ENCODE data around the gene PPP2R5C.

PPP2R5C gene

GRCh38 chr14:101953151-101953550, 191.6 kb downstream of the PPP2R5C start:
- DNase-seq (ENCODE audit: low read depth, low spot score): no peak
- H3K4me3 ChIP-seq: no peak overlapping the region

DNA sequence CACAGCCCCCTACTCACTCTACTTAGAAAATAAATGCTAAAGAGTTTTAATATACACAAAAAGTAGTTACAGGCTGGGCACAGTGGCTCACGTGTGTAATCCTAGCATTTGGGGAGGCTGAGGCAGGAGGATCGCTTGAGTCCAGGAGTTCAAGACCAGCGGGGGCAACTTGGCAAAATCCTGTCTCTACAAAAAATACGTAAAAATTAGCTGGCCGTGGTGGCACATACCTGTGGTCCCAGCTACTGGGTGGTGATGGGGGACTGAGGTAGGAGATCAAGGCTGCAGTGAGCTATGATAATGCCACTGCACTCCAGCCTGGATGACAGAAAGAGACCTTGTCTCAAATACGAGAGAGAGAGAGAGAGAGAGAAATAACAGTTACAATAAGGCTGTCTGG, 193.0 kb downstream of the PPP2R5C start:
- H3K36me3 ChIP-seq (ENCODE audit: insufficient read depth, low read length): no peaks in the 10 kb centered on the region
- TF ChIP-seq EZH2 (IDR thresholded peaks at IDR 0.05): no peak
- TF ChIP-seq POLR2AphosphoS5 (IDR thresholded peaks at IDR 0.05; ENCODE audit: borderline replicate concordance, low read depth, low read length): no peak
- no peaks in the 10 kb centered on the region for H3K9me3 ChIP-seq (ENCODE audit: low read depth, low read length)

More at GRCh38 chr14:101953151-101953550, 191.6 kb downstream of the PPP2R5C start:
- Histone ChIP-seq H3K36me3 (ENCODE audit: insufficient read depth, low read length) (no peaks in the 10 kb centered on the region), H3K27ac (no peak overlapping the region), H3K9me3 (ENCODE audit: low read depth, low read length) (no peaks in the 10 kb centered on the region), H3K9ac (ENCODE audit: insufficient read length) (no peak overlapping the region)
- no peak for TF ChIP-seq POLR2AphosphoS5 (IDR thresholded peaks at IDR 0.05; ENCODE audit: borderline replicate concordance, low read depth, low read length)

DNA sequence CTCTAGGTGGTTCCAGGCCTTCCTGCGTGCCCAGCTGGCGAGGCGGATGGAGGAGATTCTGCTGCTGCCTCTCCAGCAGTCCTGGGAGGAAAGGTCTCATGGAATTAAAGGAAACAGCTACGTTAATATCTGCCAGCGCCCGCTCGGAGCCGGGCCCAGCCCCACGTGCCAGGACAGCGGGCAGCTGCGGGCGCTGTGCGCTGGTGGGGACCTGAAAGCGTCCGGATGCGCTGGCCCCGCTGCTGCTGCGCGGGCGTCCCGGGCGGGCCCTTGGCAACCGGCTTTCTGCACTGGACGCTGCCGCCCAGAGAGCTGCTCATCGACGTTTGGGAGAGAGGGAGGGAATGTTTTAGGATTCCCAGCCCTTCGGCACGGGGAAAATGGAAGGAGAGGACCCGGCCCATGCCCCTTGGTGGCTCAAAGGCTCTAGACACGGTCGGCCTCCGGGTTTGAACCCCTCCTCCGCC, 194.2 kb downstream of the PPP2R5C start:
- H3K36me3 ChIP-seq (ENCODE audit: insufficient read depth, low read length): no peaks in the 10 kb centered on the region
- H3K9ac ChIP-seq (ENCODE audit: insufficient read length): no peak overlapping the region
- TF ChIP-seq FOXP2 (optimal IDR thresholded peaks at IDR 0.05; ENCODE audit: control extremely low read depth, extremely low read length, insufficient read depth): no peak
- no peak for TF ChIP-seq POLR2AphosphoS5 (IDR thresholded peaks at IDR 0.05; ENCODE audit: borderline replicate concordance, low read depth, low read length)
- no peak for TF ChIP-seq EZH2 (IDR thresholded peaks at IDR 0.05)
- no peak overlapping the region for H3K4me3 ChIP-seq
- no peaks in the 10 kb centered on the region for H3K9me3 ChIP-seq (ENCODE audit: low read depth, low read length)
- no peak overlapping the region for H3K27ac ChIP-seq
- no peak for DNase-seq (ENCODE audit: low read depth, low spot score)

More for the DNA sequence above, 193.0 kb downstream of the PPP2R5C start:
- H3K27ac ChIP-seq: no peak overlapping the region
- no peak overlapping the region for H3K4me3 ChIP-seq
- H3K9ac ChIP-seq (ENCODE audit: insufficient read length): no peak overlapping the region
- DNase-seq (ENCODE audit: low read depth, low spot score): no peak

DNA sequence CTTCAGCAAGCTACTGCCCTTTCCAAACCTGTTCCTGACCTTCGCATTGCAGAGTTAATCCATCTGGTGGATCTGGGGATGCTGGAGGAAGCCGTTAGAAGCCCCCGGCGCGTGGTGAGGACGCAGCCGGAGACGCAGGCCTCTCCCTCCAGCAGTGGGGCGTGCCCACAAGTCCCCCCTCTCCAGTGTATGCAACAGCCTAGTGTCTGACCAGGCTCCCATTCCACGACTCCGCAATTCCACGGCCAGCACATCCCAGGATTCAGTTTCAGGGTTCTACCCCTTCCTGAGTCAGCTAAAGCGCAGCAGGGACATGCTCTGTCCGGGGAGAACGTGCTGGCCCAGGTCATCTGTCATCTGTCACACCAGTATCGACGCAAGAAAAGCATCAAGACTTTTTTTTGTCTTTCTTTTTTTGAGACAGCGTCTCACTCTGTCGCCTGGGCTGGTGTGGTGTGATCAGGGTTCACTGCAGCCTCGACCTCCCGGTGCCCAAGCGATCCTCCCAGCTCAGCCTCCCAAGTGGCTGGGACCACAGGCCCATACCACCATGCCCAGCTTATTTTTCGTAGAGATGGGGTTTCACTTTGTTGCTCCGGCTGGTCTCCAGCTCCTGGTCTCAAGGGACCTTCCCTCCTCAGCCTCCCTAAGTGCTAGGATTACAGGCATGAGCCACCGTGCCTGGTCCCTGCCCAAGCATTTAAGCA, 194.8 kb downstream of the PPP2R5C start:
- DNase-seq (ENCODE audit: low read depth, low spot score): no peak
- Histone ChIP-seq H3K9ac (ENCODE audit: insufficient read length) (no peak overlapping the region), H3K9me3 (ENCODE audit: low read depth, low read length) (no peaks in the 10 kb centered on the region), H3K4me3 (no peak overlapping the region), H3K36me3 (ENCODE audit: insufficient read depth, low read length) (no peaks in the 10 kb centered on the region), H3K27ac (no peak overlapping the region)
- TF ChIP-seq POLR2AphosphoS5 (IDR thresholded peaks at IDR 0.05; ENCODE audit: borderline replicate concordance, low read depth, low read length) (no peak), FOXP2 (optimal IDR thresholded peaks at IDR 0.05; ENCODE audit: control extremely low read depth, extremely low read length, insufficient read depth) (no peak), EZH2 (IDR thresholded peaks at IDR 0.05) (no peak)

GRCh38 chr14:101957406-101958234, 196.1 kb downstream of the PPP2R5C start:
- no peak overlapping the region for H3K9ac ChIP-seq (ENCODE audit: insufficient read length)
- no peak overlapping the region for H3K27ac ChIP-seq
- no peak overlapping the region for H3K4me3 ChIP-seq
- H3K9me3 ChIP-seq (ENCODE audit: low read depth, low read length): no peaks in the 10 kb centered on the region
- TF ChIP-seq FOXP2 (optimal IDR thresholded peaks at IDR 0.05; ENCODE audit: control extremely low read depth, extremely low read length, insufficient read depth) (no peak), EZH2 (IDR thresholded peaks at IDR 0.05) (no peak), POLR2AphosphoS5 (IDR thresholded peaks at IDR 0.05; ENCODE audit: borderline replicate concordance, low read depth, low read length) (no peak)
- H3K36me3 ChIP-seq (ENCODE audit: insufficient read depth, low read length): no peaks in the 10 kb centered on the region
- DNase-seq (ENCODE audit: low read depth, low spot score): no peak

DNA sequence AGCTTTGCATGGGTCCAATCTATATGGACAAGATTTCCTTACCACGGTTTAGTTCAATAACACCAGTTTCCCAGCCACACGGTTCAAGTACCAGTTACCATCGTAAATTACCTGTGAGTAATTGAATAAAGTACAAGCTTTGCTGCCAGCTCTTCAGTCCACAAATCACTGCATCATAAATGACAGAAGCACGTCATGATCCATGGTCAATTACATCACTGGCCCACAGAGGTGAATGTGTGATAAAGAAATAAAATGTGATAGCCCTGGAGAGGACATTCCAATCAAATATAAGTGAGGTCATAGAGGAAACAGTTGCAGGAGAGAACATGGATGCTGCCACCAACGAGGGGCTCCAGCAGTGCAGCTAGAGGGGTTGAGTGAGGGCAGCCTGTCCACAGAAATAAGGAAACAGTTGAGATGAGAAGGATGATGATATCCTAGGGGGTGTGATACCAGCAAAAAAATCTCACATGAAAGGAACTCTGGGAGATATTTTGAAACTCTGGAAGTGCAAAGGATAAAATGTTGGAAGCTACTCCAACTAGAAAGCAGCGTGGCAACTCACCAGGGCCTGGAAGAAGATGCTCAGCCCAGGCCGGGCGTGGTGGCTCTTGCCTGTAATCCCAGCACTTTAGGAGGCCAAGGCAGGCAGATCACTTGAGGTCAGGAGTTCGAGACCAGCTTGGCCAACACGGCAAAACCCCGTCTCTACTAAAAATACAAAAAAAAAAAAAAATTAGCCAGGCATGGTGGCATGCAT, 197.1 kb downstream of the PPP2R5C start:
- DNase-seq (ENCODE audit: low read depth, low spot score): no peak
- Histone ChIP-seq H3K9ac (ENCODE audit: insufficient read length) (no peak overlapping the region), H3K9me3 (ENCODE audit: low read depth, low read length) (no peaks in the 10 kb centered on the region), H3K36me3 (ENCODE audit: insufficient read depth, low read length) (no peaks in the 10 kb centered on the region), H3K27ac (no peak overlapping the region), H3K4me3 (no peak overlapping the region)
- TF ChIP-seq EZH2 (IDR thresholded peaks at IDR 0.05): no peak
- TF ChIP-seq POLR2AphosphoS5 (IDR thresholded peaks at IDR 0.05; ENCODE audit: borderline replicate concordance, low read depth, low read length): no peak
- no peak for TF ChIP-seq FOXP2 (optimal IDR thresholded peaks at IDR 0.05; ENCODE audit: control extremely low read depth, extremely low read length, insufficient read depth)

DNA sequence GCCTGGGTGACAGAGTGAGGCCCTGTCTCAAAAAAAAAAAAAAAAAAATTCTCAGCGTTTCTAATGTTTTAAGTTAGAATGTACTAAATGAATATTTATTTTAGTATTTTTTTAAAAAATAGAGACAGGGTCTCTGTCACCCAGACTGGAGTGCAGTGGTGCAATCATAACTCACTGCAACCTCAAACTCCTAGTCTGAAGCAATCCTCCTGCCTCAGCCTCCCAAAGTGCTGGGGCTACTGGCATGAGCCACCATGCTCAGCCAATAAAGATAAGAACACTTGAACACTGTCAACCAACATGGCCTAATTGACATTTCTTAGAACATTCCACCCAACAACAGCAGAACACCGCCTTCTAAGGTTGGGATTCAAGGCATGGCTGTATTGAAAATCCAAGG, 197.8 kb downstream of the PPP2R5C start:
- no peak for DNase-seq (ENCODE audit: low read depth, low spot score)
- H3K9ac ChIP-seq (ENCODE audit: insufficient read length): no peak overlapping the region
- H3K4me3 ChIP-seq: no peak overlapping the region
- no peak overlapping the region for H3K27ac ChIP-seq
- no peaks in the 10 kb centered on the region for H3K9me3 ChIP-seq (ENCODE audit: low read depth, low read length)
- H3K36me3 ChIP-seq (ENCODE audit: insufficient read depth, low read length): no peaks in the 10 kb centered on the region
- TF ChIP-seq POLR2AphosphoS5 (IDR thresholded peaks at IDR 0.05; ENCODE audit: borderline replicate concordance, low read depth, low read length): no peak
- TF ChIP-seq FOXP2 (optimal IDR thresholded peaks at IDR 0.05; ENCODE audit: control extremely low read depth, extremely low read length, insufficient read depth): no peak
- TF ChIP-seq EZH2 (IDR thresholded peaks at IDR 0.05): no peak

DNA sequence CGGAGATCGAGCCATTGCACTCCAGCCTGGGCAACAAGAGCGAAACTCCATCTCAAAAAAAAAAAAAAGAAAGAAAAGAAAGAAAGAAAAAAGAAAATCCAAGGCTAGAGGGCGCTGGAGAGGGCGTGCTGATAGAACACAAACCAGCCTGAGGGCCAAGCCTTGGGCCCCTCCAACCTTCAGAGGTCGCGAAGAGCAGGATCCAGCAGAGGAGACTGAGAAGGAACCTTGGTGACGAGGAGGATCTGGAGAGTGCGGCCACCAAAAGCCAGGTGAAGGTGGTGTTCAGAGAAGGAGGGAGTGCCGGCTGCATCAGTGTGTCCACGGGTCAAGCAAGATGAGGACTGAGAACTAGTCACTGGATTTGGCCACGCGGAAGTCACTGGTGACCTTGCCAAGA, 198.7 kb downstream of the PPP2R5C start:
- TF ChIP-seq FOXP2 (optimal IDR thresholded peaks at IDR 0.05; ENCODE audit: control extremely low read depth, extremely low read length, insufficient read depth) (no peak), EZH2 (IDR thresholded peaks at IDR 0.05) (no peak), POLR2AphosphoS5 (IDR thresholded peaks at IDR 0.05; ENCODE audit: borderline replicate concordance, low read depth, low read length) (no peak)
- H3K9ac ChIP-seq (ENCODE audit: insufficient read length): no peak overlapping the region
- H3K9me3 ChIP-seq (ENCODE audit: low read depth, low read length): no peaks in the 10 kb centered on the region
- H3K4me3 ChIP-seq: no peak overlapping the region
- no peak overlapping the region for H3K27ac ChIP-seq
- H3K36me3 ChIP-seq (ENCODE audit: insufficient read depth, low read length): no peaks in the 10 kb centered on the region
- DNase-seq (ENCODE audit: low read depth, low spot score): no peak

All from SK-N-MC (cell line).